ENCODE data around the gene SCN3B.
A peak's percentile ranks its signal among the peaks of the same experiment; 100 is the strongest.
"Not testable (repeated sequence)": the region's sequence is repeated elsewhere in the genome, so short reads cannot be mapped to it uniquely, and the experiment has no call there.

Gene SCN3B

DNA sequence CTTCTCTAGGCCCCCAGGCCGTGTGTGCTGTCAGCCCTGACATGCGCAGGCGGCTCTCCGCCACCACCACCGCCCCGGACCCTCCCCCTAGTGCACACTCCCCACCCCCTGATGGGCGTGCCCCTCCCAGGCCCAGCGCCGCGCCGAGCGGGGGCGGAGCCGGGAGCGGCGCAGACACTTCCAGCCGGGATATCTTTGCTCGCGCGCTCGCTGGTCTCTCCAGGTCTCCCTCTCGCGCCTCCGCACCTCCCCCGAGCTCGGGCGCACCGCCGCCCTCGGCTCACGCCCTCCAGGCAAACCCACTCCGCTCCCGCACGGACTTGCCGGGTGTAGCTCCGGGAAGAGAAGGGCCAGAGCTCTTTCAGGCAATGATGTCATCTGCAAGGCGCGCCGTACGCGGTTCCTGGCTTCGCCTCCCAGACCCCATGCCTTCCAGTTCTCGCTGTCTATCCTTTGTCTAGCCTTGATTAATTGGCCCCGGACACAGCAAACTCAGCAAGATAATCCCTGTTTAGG, at the start of gene SCN3B:
TSS of gene SCN3B (minus strand) at position 59 of the 516 bp plus-strand sequence. CDS start 823 bp downstream, outside the sequence.
- DNase-seq, result peak; percentile 81

DNA sequence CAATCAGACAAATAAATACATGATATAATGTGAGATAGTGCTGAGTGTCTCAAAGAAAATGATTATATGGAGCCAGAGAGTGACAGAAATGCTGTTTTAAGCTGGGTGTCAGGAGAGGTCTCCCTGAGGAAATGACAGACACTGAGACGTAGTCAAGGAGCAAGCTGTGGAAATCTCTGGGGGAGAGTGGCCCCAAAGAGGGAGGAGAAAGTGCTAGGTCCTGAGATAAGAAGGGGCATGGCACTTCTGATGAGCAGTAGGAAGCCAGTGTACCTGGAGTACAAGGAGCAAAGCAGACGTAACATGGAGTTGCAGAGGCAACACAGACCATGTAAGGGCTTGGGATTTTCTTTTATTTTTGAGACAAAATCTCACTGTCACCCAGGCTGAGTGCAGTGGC, 48.3 kb upstream of the SCN3B start:
- DNase-seq, result no peak

GRCh38 chr11:123702139-123702538, 47.7 kb upstream of the SCN3B start:
- no peak for DNase-seq

DNA sequence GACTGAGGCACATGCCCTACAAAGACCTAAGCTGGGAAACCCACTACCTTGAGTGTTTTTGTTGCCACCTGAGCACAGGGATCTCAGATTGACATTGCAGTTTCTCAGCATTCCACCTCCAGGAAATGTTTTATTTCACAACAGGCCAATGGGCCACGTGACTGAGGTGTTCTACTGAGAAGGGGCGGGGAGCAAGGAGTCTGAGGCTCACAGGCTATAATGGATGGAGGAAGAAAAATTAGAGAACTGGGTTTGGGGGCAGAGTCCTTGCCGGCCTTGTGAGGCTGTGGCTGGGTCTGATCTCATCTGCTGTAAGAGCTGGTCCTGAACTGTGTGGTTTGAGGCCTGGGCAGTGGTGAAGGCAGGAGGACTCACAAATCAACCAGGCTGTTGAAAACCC, 46.3 kb upstream of the SCN3B start:
- no peak for DNase-seq

GRCh38 chr11:123698546-123699127, 44.2 kb upstream of the SCN3B start:
- DNase-seq, result no peak

DNA sequence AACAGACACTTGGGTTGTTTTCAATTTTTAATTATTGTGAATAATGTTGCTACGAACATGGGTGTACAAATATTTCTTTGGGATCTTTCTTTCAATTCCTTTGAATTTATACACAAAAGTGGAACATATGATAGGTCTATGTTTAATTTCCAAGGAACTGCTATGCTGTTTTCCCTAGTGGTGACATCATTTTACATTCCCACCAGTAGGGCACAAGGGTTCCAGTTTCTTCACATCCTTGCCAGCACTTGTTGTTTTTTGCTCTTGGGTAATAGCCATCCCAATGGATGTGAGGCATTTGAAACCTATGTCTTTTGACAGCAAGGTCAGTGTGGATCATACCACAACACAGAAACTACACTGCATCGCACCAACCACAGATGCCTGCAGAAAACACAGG, 41.8 kb upstream of the SCN3B start:
- DNase-seq, result no peak

DNA sequence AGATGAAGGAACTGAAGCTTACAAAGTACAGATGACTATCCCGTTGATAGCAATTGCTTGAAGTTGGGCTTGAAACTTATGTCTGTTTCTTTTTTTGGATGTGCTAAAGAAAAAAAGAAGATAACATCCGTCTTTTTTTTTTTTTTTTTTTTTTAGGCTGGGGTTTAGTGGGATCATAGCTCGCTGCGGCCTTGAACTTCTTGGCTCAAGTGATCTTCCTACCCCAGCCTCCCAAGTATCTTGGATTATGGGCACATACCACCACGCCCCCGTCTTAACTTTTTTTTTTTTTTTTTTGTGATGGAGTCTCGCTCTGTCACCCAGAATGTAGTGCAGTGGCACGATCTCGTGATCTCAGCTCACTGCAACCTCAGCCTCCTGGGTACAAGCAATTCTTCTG, 40.8 kb upstream of the SCN3B start:
- no peak for DNase-seq

DNA sequence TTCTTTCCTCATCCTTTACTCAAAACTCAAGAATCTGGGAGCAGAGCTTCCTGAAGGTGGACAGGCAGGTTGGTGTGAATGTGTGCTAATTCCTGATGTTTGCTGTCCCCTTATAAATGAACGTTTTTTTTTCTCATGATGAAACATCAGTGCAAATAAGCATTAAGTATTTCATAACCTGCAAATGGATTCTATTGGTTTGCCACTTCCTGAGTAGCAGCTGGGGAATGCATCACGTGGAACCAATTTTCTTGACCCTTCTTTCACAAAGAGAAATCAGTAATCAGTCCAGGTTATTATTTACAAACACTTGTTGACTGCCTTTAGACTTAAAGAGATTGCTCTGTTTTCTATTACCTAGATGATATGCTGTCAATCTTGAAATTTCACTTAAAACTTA, 40.1 kb upstream of the SCN3B start:
- no peak for DNase-seq

DNA sequence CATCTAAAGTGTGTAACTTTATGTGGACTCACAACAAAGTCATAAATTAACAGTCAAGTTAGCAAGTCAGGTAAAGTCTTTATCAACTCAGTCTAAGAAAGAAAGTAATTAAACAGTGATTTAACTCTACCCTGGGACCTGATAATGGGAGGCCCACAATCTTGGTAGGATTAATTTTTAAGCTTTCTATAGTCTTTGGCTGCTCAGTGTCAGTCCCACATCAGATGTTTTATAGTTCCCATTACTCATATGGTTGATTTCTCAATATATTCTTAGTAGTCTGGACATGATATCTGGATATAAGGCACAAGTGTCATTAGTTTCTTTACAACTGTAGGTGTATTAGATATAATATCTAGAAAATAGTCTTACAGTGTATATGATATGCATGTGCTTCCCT, 38.5 kb upstream of the SCN3B start:
- no peak for DNase-seq

GRCh38 chr11:123690485-123690884, 36.1 kb upstream of the SCN3B start:
- DNase-seq, result no peak

GRCh38 chr11:123684601-123685000, 30.2 kb upstream of the SCN3B start:
- no peak for DNase-seq

- no peak for DNase-seq
Observed at GRCh38 chr11:123683428-123684170, 29.2 kb upstream of the SCN3B start.

GRCh38 chr11:123682696-123683410, 28.4 kb upstream of the SCN3B start:
- peak; percentile 6 for DNase-seq

GRCh38 chr11:123681030-123681429, 26.6 kb upstream of the SCN3B start:
- DNase-seq, result no peak

GRCh38 chr11:123678246-123678645, 23.8 kb upstream of the SCN3B start:
- no peak for DNase-seq

- no peak for DNase-seq
Observed at GRCh38 chr11:123677510-123677909, 23.1 kb upstream of the SCN3B start.

- no peak for DNase-seq
Observed at GRCh38 chr11:123674297-123674696, 19.9 kb upstream of the SCN3B start.

DNA sequence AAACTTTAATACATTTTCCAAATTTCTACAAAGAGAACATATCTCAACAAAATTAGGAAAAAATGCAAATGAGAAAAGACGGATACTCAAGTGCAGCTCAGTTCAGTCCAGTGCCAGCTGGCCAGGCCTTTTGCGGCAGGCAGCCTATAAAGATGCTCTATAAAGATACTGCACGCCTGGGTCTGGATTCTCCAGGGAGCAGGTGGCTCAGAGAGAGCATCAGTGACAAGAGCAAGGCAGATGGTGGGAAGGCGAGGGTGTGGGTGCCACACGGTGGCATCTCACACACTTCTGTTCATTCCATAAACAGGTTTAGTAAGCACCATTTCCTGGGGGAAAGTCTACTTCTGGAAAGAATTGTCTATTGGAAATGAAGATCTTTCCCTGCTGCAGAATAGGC, 18.1 kb upstream of the SCN3B start:
- no peak for DNase-seq

DNA sequence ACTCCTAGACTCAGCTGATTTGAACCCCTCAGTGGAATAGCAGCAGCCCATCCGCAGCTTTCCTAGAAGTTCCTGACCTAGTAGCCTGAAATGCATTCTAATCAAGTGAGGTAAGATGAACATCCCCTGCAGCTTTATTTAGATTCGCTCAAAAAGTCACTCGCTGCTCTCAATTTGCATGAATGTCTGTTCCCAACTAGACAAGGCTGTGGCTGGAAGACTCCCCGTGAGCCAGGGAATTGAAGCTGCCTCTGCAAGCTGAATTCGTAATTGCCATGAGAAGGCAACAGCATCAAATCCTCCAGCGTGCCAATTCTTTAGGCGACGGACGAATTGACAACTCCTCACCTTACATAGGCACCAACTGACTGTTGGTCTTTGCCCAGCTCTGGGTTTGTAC, 17.1 kb upstream of the SCN3B start:
- no peak for DNase-seq

DNA sequence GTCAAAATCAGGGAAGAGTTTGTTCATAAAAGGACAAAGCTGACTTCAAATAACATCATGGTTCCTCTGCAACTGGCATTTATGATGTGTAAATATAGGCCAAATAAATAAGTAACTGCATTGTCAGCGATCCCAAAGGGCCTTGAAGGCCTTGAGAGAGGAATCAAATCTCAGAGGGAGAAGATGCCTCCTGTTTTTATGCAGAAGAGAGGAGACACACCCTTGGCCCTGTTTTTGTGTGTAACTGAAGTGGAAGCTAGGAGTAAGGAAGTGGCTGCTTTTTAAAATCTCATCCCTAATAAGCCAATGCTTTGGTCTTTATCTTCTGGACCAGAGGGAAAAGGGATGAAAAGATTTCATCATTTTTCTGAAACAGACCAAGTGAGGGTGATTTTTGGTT, 15.7 kb upstream of the SCN3B start:
- DNase-seq, result no peak

- no peak for DNase-seq
Observed at GRCh38 chr11:123665306-123665705, 10.9 kb upstream of the SCN3B start.

DNA sequence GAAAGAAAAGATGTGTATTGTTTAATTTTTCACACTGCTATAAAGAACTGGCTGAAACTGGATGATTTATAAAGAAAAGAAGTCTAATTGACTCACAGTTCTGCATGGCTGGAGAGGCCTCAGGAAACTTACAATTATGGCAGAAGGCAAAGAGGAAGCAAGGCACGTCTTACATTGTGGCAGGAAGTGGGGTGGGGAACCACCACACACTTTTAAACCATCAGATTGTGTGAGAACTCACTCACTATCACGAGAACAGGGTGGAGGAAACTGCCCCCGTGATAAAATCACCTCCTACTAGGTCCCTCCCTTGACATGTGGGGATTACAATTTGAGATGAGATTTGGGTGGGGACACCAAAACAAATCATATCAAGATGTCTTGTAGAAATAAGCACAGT, 5.5 kb upstream of the SCN3B start:
- DNase-seq, result not testable (repeated sequence)

- no peak for DNase-seq
Observed at GRCh38 chr11:123659311-123659710, 4.9 kb upstream of the SCN3B start.

All from NCI-H1092 (cell line).